GM21737 (cell line): ENCODE results near the gene RPUSD4.
"Not testable (repeated sequence)": the region's sequence is repeated elsewhere in the genome, so short reads cannot be mapped to it uniquely, and the experiment has no call there.

Experiments
- ATAC-seq: cut with Tn5 transposase; IDR thresholded peaks from one replicate; pipeline ENCODE4 v1.9.1; 2021; ENCODE audit warnings: mild to moderate bottlenecking, moderate library complexity; ENCODE audit not compliant: unreplicated experiment

RPUSD4 gene

GRCh38 chr11:126211236-126212088 lies at the start of gene RPUSD4, which contains the start of gene FAM118B:
Gene RPUSD4, minus strand, starts transcription at chr11:126211650. Its CDS starts 12 bp downstream, at chr11:126211638.
Gene FAM118B, plus strand, starts transcription at chr11:126211782. Its CDS starts 23,220 bp downstream, at chr11:126235002.
- peak; percentile 96 for ATAC-seq

- no peak for ATAC-seq
Measured at GRCh38 chr11:126257764-126258163, 46.3 kb upstream of the RPUSD4 start.

- no peak for ATAC-seq
Measured at GRCh38 chr11:126257144-126257543, 45.7 kb upstream of the RPUSD4 start.

GRCh38 chr11:126256216-126256615 lies 44.8 kb upstream of the RPUSD4 start:
- ATAC-seq: no peak

- not testable (repeated sequence) for ATAC-seq
Measured at GRCh38 chr11:126255507-126255906, 44.1 kb upstream of the RPUSD4 start.

- ATAC-seq: no peak
Measured at GRCh38 chr11:126254819-126255218, 43.4 kb upstream of the RPUSD4 start.

GRCh38 chr11:126253265-126253664 lies 41.8 kb upstream of the RPUSD4 start:
- no peak for ATAC-seq

GRCh38 chr11:126246636-126247035 lies 35.2 kb upstream of the RPUSD4 start:
- no peak for ATAC-seq

GRCh38 chr11:126233391-126233790 lies 21.9 kb upstream of the RPUSD4 start:
- no peak for ATAC-seq

GRCh38 chr11:126232683-126233082 lies 21.2 kb upstream of the RPUSD4 start:
- no peak for ATAC-seq

- ATAC-seq: no peak
Measured at GRCh38 chr11:126231725-126232459, 20.4 kb upstream of the RPUSD4 start.

GRCh38 chr11:126229858-126230540 lies 18.5 kb upstream of the RPUSD4 start:
- no peak for ATAC-seq

GRCh38 chr11:126226334-126227084 lies 15.1 kb upstream of the RPUSD4 start:
- no peak for ATAC-seq

- no peak for ATAC-seq
Measured at GRCh38 chr11:126225295-126225665, 13.8 kb upstream of the RPUSD4 start.

GRCh38 chr11:126224647-126225294 lies 13.3 kb upstream of the RPUSD4 start:
- ATAC-seq: no peak

GRCh38 chr11:126219547-126219946 lies 8.1 kb upstream of the RPUSD4 start:
- no peak for ATAC-seq

GRCh38 chr11:126217491-126217890 lies 6.0 kb upstream of the RPUSD4 start:
- ATAC-seq: no peak

- no peak for ATAC-seq
Measured at GRCh38 chr11:126216526-126217305, 5.3 kb upstream of the RPUSD4 start.

- no peak for ATAC-seq
Measured at GRCh38 chr11:126214841-126215240, 3.4 kb upstream of the RPUSD4 start.
